Vagina (tissue), 2 donors: ENCODE data around the gene SNX9.

ENCODE experiments used
- CTCF ChIP-seq, 3 experiments: fragments of 450-650 bp in 2 of 3; fragments of 200-600 bp in 1 of 3; sonication (generic) in 1 of 3; IDR thresholded peaks; one replicate each; pipeline ENCODE4 v1.5.1; 2017 to 2019; ENCODE audit warnings: antibody characterized with exemption in 3 of 3, mild to moderate bottlenecking in 2 of 3, moderate library complexity in 2 of 3
- POLR2A ChIP-seq, 2 donors: fragments of 450-650 bp; IDR thresholded peaks; one replicate each; pipeline ENCODE4 v1.6.1; 2017; ENCODE audit warnings: antibody characterized with exemption in 2 of 2, mild to moderate bottlenecking in 2 of 2, moderate library complexity in 2 of 2

GRCh38 chr6:157946865-157947532 is 124.0 kb downstream of the SNX9 start:
- TF ChIP-seq CTCF (IDR thresholded peaks at IDR 0.05) (peak in 1 of 3 experiments; percentile 29), POLR2A (IDR thresholded peaks at IDR 0.05) (no peak)
